GM12892 (cell line): ENCODE data around the gene PDE6A.

Experiments used
- POLR2A ChIP-seq: IDR thresholded peaks from 2 replicates; pipeline ENCODE4 v1.6.1; 2011; ENCODE audit warnings: low read depth, low read length, control low read depth
- POLR2AphosphoS5 ChIP-seq: IDR thresholded peaks from 2 replicates; pipeline ENCODE4 v1.6.1; 2011; ENCODE audit warnings: low read depth, low read length, control low read depth
- TAF1 ChIP-seq: IDR thresholded peaks from 2 replicates; pipeline ENCODE4 v1.6.1; 2011; ENCODE audit warnings: low read depth, mild to moderate bottlenecking, control low read depth, low read length, borderline replicate concordance

DNA sequence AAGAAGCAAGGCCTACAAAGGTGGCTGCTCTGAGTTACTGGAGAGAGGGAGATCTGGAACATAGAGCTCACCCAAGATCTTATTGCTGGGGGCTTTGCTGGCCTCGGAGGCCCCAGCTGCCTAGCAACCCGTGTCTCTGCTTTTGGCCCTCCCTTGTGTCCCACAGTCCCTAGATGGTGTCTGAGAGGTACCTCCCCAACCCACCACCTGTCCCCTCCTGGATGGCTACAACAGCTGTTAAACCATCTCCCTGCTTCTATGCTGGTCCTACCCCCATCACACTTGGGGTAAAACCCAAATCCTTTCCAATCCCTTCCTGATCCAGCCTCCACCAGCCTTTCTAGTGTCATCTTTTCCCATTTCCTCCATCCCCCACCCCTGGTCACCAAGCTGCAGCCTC is 127.9 kb downstream of the PDE6A start:
- TF ChIP-seq POLR2AphosphoS5 (no peak), TAF1 (no peak), POLR2A (no peak)
